ENCODE measurements around the gene LIMA1. TPM values are rescaled to one million over a fixed set of nuclear protein-coding genes. Genes with fewer than 3 reads are reported as not detected.
"Not testable (repeated sequence)": the region's sequence is repeated elsewhere in the genome, so short reads cannot be mapped to it uniquely, and the experiment has no call there.

LIMA1 gene
- total RNA-seq, 2 experiments from 2014 or later: 16.9 to 22.4 TPM

DNA sequence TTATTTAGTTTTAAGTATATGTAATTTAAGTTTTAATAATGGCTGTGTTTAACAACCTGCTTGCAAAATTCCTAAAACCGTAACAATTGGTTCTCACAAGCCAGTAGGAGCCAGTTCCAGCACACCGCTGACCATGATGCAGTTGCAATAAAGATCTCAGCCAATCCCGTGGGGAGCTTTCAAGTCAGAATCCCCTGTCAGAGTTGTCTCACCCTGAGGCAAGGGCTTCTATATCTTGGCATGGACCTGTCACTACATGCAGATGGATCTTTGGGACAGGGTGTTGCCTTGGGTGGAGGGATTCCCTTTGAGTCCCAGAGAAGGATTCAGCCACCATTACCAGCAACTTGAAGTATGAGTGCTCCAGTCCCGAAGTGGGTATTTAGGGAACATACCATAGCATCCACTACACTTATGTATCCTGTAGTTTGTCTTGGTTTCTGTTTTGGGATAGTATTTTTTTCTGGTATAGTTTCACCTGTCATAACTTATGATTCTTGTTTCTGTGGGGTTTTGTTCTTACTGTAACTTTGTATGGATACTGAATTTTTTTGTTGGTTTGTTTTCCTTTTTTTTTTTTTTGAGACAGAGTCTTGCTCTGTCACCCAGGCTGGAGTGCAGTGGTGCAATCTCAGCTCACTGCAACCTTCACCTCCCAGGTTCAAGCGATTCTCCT lies 30.1 kb upstream of the LIMA1 start:
- no peak for DNase-seq
- no peaks in the 10 kb centered on the region for H3K36me3 Mint-ChIP-seq (ENCODE audit: low read depth)
- H3K4me3 Mint-ChIP-seq: no peak overlapping the region
- no peaks in the 10 kb centered on the region for H3K4me1 Mint-ChIP-seq
- H3K27ac Mint-ChIP-seq: no peak overlapping the region
- CTCF ChIA-PET: interaction anchor here (1.7 kb wide), 1 partner anchor 202 kb away, joined by 4 read pairs; no protein-coding TSS in a partner anchor
- no peaks in the 10 kb centered on the region for H3K9me3 Mint-ChIP-seq
- POLR2A ChIA-PET: no interaction called here
- no peaks in the 10 kb centered on the region for H3K27me3 Mint-ChIP-seq

- POLR2A ChIA-PET; H3K27me3 Mint-ChIP-seq; H3K4me3 Mint-ChIP-seq; H3K36me3 Mint-ChIP-seq (ENCODE audit: low read depth); DNase-seq; H3K27ac Mint-ChIP-seq; H3K4me1 Mint-ChIP-seq; H3K9me3 Mint-ChIP-seq: not testable (repeated sequence)
- CTCF ChIA-PET: interaction anchor here (0.6 to 0.7 kb wide), 2 partner anchors 39 to 140 kb away, joined by 3 read pairs; no protein-coding TSS in a partner anchor
These were observed 28.7 kb upstream of the LIMA1 start for GRCh38 chr12:50311858-50312609.

GRCh38 chr12:50309950-50310349 lies 26.6 kb upstream of the LIMA1 start:
- H3K27me3 Mint-ChIP-seq: no peaks in the 10 kb centered on the region
- no peaks in the 10 kb centered on the region for H3K36me3 Mint-ChIP-seq (ENCODE audit: low read depth)
- H3K4me1 Mint-ChIP-seq: no peaks in the 10 kb centered on the region
- no peak overlapping the region for H3K4me3 Mint-ChIP-seq
- POLR2A ChIA-PET: interaction anchor here (0.5 kb wide), 1 partner anchor 54 kb away, joined by 12 read pairs; no protein-coding TSS in a partner anchor
- no peaks in the 10 kb centered on the region for H3K9me3 Mint-ChIP-seq
- DNase-seq: no peak
- no peak overlapping the region for H3K27ac Mint-ChIP-seq
- CTCF ChIA-PET: interaction anchor here (1.2 kb wide), 1 partner anchor 52 kb away, joined by 3 read pairs; no protein-coding TSS in a partner anchor

DNA sequence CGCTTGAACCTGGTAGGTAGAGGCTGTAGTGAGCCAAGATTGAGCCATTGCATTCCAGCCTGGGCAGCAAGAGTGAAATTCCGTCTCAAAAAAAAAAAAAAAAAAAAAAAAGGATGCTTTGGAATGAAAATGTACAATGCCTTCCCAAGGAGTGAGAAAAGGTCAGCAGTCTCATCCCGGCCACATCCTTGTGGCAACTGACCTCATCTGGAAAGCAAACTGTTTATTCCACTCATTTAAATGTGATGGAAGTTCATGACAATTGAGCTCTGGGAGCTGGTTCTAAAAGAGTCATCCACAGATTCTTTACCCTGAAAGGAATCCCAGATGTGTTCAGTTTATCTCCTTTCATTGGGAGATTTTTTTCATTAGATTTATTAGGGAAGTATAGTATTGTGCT lies 19.4 kb upstream of the LIMA1 start:
- no peaks in the 10 kb centered on the region for H3K4me1 Mint-ChIP-seq
- H3K36me3 Mint-ChIP-seq (ENCODE audit: low read depth): no peaks in the 10 kb centered on the region
- CTCF ChIA-PET: interaction anchor here (1.1 to 2.1 kb wide), 2 partner anchors 17 to 28 kb away, joined by 3 to 5 read pairs; no protein-coding TSS in a partner anchor
- H3K27ac Mint-ChIP-seq: no peak overlapping the region
- H3K27me3 Mint-ChIP-seq: no peaks in the 10 kb centered on the region
- no peak overlapping the region for H3K4me3 Mint-ChIP-seq
- DNase-seq: no peak
- POLR2A ChIA-PET: no interaction called here
- H3K9me3 Mint-ChIP-seq: no peaks in the 10 kb centered on the region

- no peaks in the 10 kb centered on the region for H3K27me3 Mint-ChIP-seq
- no peaks in the 10 kb centered on the region for H3K4me1 Mint-ChIP-seq
- H3K4me3 Mint-ChIP-seq: no peak overlapping the region
- H3K36me3 Mint-ChIP-seq (ENCODE audit: low read depth): peaks cover 2% of the 10 kb centered on the region
- CTCF ChIA-PET: no interaction called here
- POLR2A ChIA-PET: no interaction called here
- no peak for DNase-seq
- no peak overlapping the region for H3K27ac Mint-ChIP-seq
- H3K9me3 Mint-ChIP-seq: no peaks in the 10 kb centered on the region
These were observed 14.7 kb upstream of the LIMA1 start for GRCh38 chr12:50297996-50298395.

- H3K4me1 Mint-ChIP-seq: no peaks in the 10 kb centered on the region
- H3K9me3 Mint-ChIP-seq: no peaks in the 10 kb centered on the region
- H3K4me3 Mint-ChIP-seq: no peak overlapping the region
- H3K36me3 Mint-ChIP-seq (ENCODE audit: low read depth): peaks cover 2% of the 10 kb centered on the region
- ChIA-PET CTCF (interaction anchor here (1.0 kb wide), 1 partner anchor 12 kb away, joined by 3 read pairs; no protein-coding TSS in a partner anchor), POLR2A (interaction anchor here (0.6 kb wide), 1 partner anchor 25 kb away, joined by 3 read pairs; no protein-coding TSS in a partner anchor)
- no peak for DNase-seq
- no peaks in the 10 kb centered on the region for H3K27me3 Mint-ChIP-seq
- H3K27ac Mint-ChIP-seq: no peak overlapping the region
These were observed 13.7 kb upstream of the LIMA1 start for GRCh38 chr12:50297027-50297426.

DNA sequence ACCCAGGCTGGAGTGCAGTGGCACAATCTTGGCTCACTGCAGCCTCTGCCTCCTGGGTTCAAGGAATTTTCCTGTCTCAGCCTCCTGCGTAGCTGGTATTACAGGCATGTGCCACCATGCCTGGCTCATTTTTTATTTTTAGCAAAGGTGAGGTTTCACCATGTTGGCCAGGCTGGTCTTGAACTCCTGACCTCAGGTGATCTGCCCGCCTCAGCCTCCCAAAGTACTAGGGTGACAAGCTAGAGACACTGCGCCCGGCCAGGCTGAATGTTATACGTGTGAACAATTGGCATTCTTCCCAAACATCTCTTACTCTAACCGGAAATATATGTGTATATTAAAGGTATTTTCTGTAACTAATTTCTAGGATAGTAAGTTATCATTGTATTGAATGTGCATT lies 13.2 kb upstream of the LIMA1 start:
- DNase-seq: no peak
- ChIA-PET POLR2A (interaction anchor here (0.6 kb wide), 1 partner anchor 26 kb away, joined by 3 read pairs; no protein-coding TSS in a partner anchor), CTCF (interaction anchor here (0.6 to 1.0 kb wide), 2 partner anchors 11 to 342 kb away, joined by 3 read pairs; no protein-coding TSS in a partner anchor)
- H3K27ac Mint-ChIP-seq: no peak overlapping the region
- peaks cover 4% of the 10 kb centered on the region for H3K9me3 Mint-ChIP-seq
- H3K4me3 Mint-ChIP-seq: no peak overlapping the region
- H3K27me3 Mint-ChIP-seq: no peaks in the 10 kb centered on the region
- H3K36me3 Mint-ChIP-seq (ENCODE audit: low read depth): peaks cover 3% of the 10 kb centered on the region
- H3K4me1 Mint-ChIP-seq: no peaks in the 10 kb centered on the region

GRCh38 chr12:50291377-50291776 lies 8.1 kb upstream of the LIMA1 start:
- ChIA-PET POLR2A (no interaction called here), CTCF (interaction anchor here (0.7 kb wide), 1 partner anchor 32 kb away, joined by 4 read pairs; no protein-coding TSS in a partner anchor)
- no peaks in the 10 kb centered on the region for H3K27me3 Mint-ChIP-seq
- H3K9me3 Mint-ChIP-seq: peaks cover 13% of the 10 kb centered on the region
- H3K27ac Mint-ChIP-seq: no peak overlapping the region
- DNase-seq: no peak
- no peak overlapping the region for H3K4me3 Mint-ChIP-seq
- peaks cover 2% of the 10 kb centered on the region for H3K4me1 Mint-ChIP-seq
- H3K36me3 Mint-ChIP-seq (ENCODE audit: low read depth): peaks cover 12% of the 10 kb centered on the region

DNA sequence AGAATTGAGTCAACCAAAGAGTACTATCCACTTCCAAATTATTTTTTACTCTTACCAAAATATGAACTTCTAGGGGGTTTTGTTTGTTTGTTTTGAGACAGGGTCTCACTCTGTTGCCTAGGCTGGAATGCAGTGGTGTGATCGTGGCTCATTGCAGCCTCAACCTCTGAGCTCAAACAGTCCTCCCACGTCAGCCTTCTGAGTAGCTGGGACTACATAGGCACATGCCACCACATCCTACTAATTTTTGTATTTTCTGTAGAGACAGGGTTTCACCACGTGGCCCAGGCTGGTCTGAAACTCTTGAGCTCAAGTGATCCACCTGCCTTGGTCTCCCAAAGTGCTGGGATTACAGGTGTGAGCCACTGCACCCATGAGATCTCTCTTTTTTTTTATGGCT lies 7.4 kb upstream of the LIMA1 start:
- CTCF ChIA-PET: interaction anchor here (0.7 to 1.1 kb wide), 2 partner anchors 31 to 134 kb away, joined by 3 to 4 read pairs; no protein-coding TSS in a partner anchor
- H3K4me1 Mint-ChIP-seq, H3K4me3 Mint-ChIP-seq, H3K27me3 Mint-ChIP-seq, DNase-seq, POLR2A ChIA-PET, H3K27ac Mint-ChIP-seq: not testable (repeated sequence)
- peaks cover 13% of the 10 kb centered on the region for H3K9me3 Mint-ChIP-seq
- peaks cover 12% of the 10 kb centered on the region for H3K36me3 Mint-ChIP-seq (ENCODE audit: low read depth)

- ChIA-PET CTCF (interaction anchor here (0.5 to 1.1 kb wide), 5 partner anchors 19 to 233 kb away, joined by 3 to 4 read pairs (median 3); no protein-coding TSS in a partner anchor), POLR2A (no interaction called here)
- peaks cover 23% of the 10 kb centered on the region for H3K4me1 Mint-ChIP-seq
These were observed 4.0 kb upstream of the LIMA1 start for GRCh38 chr12:50287271-50287670.

DNA sequence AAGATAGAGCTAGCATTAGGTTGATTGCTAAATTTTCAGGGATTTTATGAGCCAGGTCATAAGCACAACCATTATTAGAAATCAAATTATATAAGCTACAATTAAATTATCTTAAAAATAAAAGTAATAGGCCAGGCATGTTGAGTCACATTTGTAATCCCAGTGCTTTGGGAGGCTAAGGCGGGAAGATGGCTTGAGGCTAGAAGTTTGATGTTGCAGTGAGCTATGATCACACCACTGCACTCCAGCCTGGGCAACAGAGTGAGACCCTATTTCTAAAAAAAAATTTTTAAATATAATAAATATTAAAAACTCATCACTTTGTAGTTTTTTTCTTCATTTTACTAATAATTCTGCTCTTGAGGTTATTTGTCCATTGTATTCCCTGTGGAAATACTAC lies 1.9 kb upstream of the LIMA1 start:
- ChIA-PET POLR2A (no interaction called here), CTCF (interaction anchor here (0.7 to 0.9 kb wide), 2 partner anchors 12 to 18 kb away, joined by 3 read pairs; no protein-coding TSS in a partner anchor)
- Mint-ChIP-seq H3K4me1 (peaks cover 23% of the 10 kb centered on the region), H3K4me3 (no peak overlapping the region), H3K27ac (no peak overlapping the region), H3K27me3 (peaks cover 11% of the 10 kb centered on the region), H3K36me3 (ENCODE audit: low read depth) (no peaks in the 10 kb centered on the region), H3K9me3 (no peaks in the 10 kb centered on the region)
- DNase-seq: no peak

More at GRCh38 chr12:50287271-50287670, 4.0 kb upstream of the LIMA1 start:
- Mint-ChIP-seq H3K36me3 (ENCODE audit: low read depth) (peaks cover 10% of the 10 kb centered on the region), H3K4me3 (no peak overlapping the region), H3K9me3 (peaks cover 13% of the 10 kb centered on the region), H3K27ac (no peak overlapping the region), H3K27me3 (peaks cover under 1% of the 10 kb centered on the region)
- no peak for DNase-seq

- Mint-ChIP-seq H3K4me3 (peak overlapping the region; percentile 87), H3K27ac (peak overlapping the region; percentile 90)
These were observed 545 bp downstream of the LIMA1 start for GRCh38 chr12:50282721-50283228.

More at GRCh38 chr12:50282721-50283228, 545 bp downstream of the LIMA1 start:
- CTCF ChIA-PET: interaction anchor here (1.0 kb wide), 1 partner anchor 172 kb away, joined by 5 read pairs; no protein-coding TSS in a partner anchor
- Mint-ChIP-seq H3K36me3 (ENCODE audit: low read depth) (no peaks in the 10 kb centered on the region), H3K4me1 (peaks cover 23% of the 10 kb centered on the region), H3K9me3 (no peaks in the 10 kb centered on the region), H3K27me3 (peaks cover 11% of the 10 kb centered on the region)
- POLR2A ChIA-PET: interaction anchor here (1.5 kb wide), 1 partner anchor 62 kb away, joined by 6 read pairs; no protein-coding TSS in a partner anchor
- no peak for DNase-seq

Measured in activated CD4-positive, alpha-beta T cell treated with anti-CD3 and anti-CD28 coated beads, Interleukin-2, amount 10 ng/mL, durations not matched to agents 7 days and 5 days (primary cell).